GM12878 (cell line): ENCODE results near the gene MRPL36. TPM values are rescaled to one million over a fixed set of nuclear protein-coding genes. Genes with fewer than 3 reads are reported as not detected.

Experiments
- ATAC-seq: fragments of 200-7000 bp; cut with Tn5 transposase; 3 replicates; pipeline ENCODE4 v1.9.1; 2020; ENCODE audit warnings: mild to moderate bottlenecking, moderate library complexity
- BruUV-seq: library from RNA; stranded (reverse); fragments of 400-500 nt; replicated peaks from 2 replicates; lab custom pipeline; 2021; lab: Mats Ljungman, UMichigan
- CTCF ChIA-PET: fragments of 300-600 bp; sonication (Branson Sonifier 250); formaldehyde crosslinking; extraction: SDS; loops from one replicate; lab custom pipeline; 2021; ENCODE audit warnings: inconsistent platforms; lab: Yijun Ruan, JAX
- POLR2A ChIA-PET: fragments of 350-600 bp; formaldehyde crosslinking; extraction: SDS; loops from one replicate; lab custom pipeline; 2021; ENCODE audit warnings: inconsistent platforms; lab: Charles Lee
- RAD21 ChIA-PET: fragments of 300-600 bp; sonication (Branson Sonifier 250); formaldehyde crosslinking; loops from one replicate; lab custom pipeline; 2023; ENCODE audit warnings: antibody characterized with exemption; ENCODE audit not compliant: unreplicated experiment; lab: Charles Lee
- SMC1A ChIA-PET: fragments of 300-600 bp; sonication (Branson Sonifier 250); formaldehyde crosslinking; loops from one replicate; lab custom pipeline; 2023; ENCODE audit not compliant: unreplicated experiment, uncharacterized antibody; lab: Charles Lee
- DNase-seq: peaks from one replicate; pipeline ENCODE4 v3.0.0-alpha.2; 2011; ENCODE audit warnings: low read depth, low spot score
- FAIRE-seq: peaks from 3 replicates; lab custom pipeline; 2011; peaks lifted over from hg19 to GRCh38; lab: Jason Lieb, UNC
- H2AFZ ChIP-seq: 2 replicates; pipeline ENCODE4 v1.6.0; 2011; ENCODE audit warnings: low read depth, low read length, control low read depth; ENCODE audit not compliant: control insufficient read depth
- H3K27ac ChIP-seq: 2 replicates; pipeline ENCODE4 v1.5.1; 2011; ENCODE audit warnings: control low read depth; ENCODE audit not compliant: control insufficient read depth, insufficient read depth
- H3K27me3 ChIP-seq, 2 experiments: replicated peaks in 1 of 2; 2 replicates each; pipeline versions ENCODE4 v1.6.0 to v1.6.1; 2011; ENCODE audit warnings: low read length in 1 of 2; ENCODE audit not compliant: control insufficient read depth in 2 of 2, insufficient read depth in 2 of 2
- H3K36me3 ChIP-seq, 2 experiments: 2 replicates each; pipeline ENCODE4 v1.5.1; 2011; ENCODE audit warnings: low read length in 1 of 2; ENCODE audit not compliant: control insufficient read depth in 2 of 2, insufficient read depth in 2 of 2
- H3K4me1 ChIP-seq: 2 replicates; pipeline ENCODE4 v1.6.1; 2011; ENCODE audit warnings: mild to moderate bottlenecking, low read length, moderate library complexity, mixed read lengths; ENCODE audit not compliant: control insufficient read depth, insufficient read depth
- H3K4me2 ChIP-seq: 2 replicates; pipeline ENCODE4 v1.6.0; 2011; ENCODE audit warnings: control low read depth; ENCODE audit not compliant: control insufficient read depth, insufficient read depth
- H3K4me3 ChIP-seq: fragments of 200-600 bp; sonication (generic); 2 replicates; pipeline ENCODE4 v1.5.1; 2016
- H3K79me2 ChIP-seq: 2 replicates; pipeline ENCODE4 v1.6.0; 2011; ENCODE audit warnings: low read length; ENCODE audit not compliant: control insufficient read depth, insufficient read depth
- H3K9ac ChIP-seq: 2 replicates; pipeline ENCODE4 v1.8.0; 2011; ENCODE audit warnings: low read length, control low read depth, mixed read lengths; ENCODE audit not compliant: control insufficient read depth, insufficient read depth
- H3K9me3 ChIP-seq: replicated peaks from 3 replicates; pipeline ENCODE4 v1.5.1; 2011; ENCODE audit warnings: mild to moderate bottlenecking, low read length; ENCODE audit not compliant: control insufficient read depth, insufficient read depth
- H4K20me1 ChIP-seq: 2 replicates; pipeline ENCODE4 v1.6.0; 2011; ENCODE audit not compliant: control insufficient read depth, insufficient read depth
- BCLAF1 ChIP-seq: fragments of 450-650 bp; IDR thresholded peaks from 2 replicates; pipeline ENCODE4 v1.6.1; 2017; ENCODE audit warnings: antibody characterized with exemption, mild to moderate bottlenecking, moderate library complexity
- CREM ChIP-seq: IDR thresholded peaks from 2 replicates; pipeline ENCODE4 v1.6.1; 2014; ENCODE audit warnings: antibody characterized with exemption, low read depth
- CUX1 ChIP-seq: IDR thresholded peaks from 2 replicates; pipeline ENCODE4 v1.6.1; 2012; ENCODE audit warnings: improper control_type of control experiment, low read depth, low read length; ENCODE audit not compliant: insufficient replicate concordance
- FOXK2 ChIP-seq: fragments of 450-650 bp; IDR thresholded peaks from 2 replicates; pipeline ENCODE4 v1.6.1; 2017; ENCODE audit warnings: mild to moderate bottlenecking, moderate library complexity
- NRF1 ChIP-seq: conservative IDR thresholded peaks from 2 replicates; pipeline ENCODE4 v1.6.1; 2011; ENCODE audit warnings: mild to moderate bottlenecking, low read depth, low read length, improper control_type of control experiment
- SIX5 ChIP-seq: IDR thresholded peaks from 2 replicates; pipeline ENCODE4 v1.6.1; 2011; ENCODE audit warnings: mild to moderate bottlenecking, low read depth, low read length, moderate library complexity; ENCODE audit not compliant: severe bottlenecking
- SMAD1 ChIP-seq: fragments of 450-650 bp; IDR thresholded peaks from 2 replicates; pipeline ENCODE4 v1.6.1; 2018; ENCODE audit warnings: mild to moderate bottlenecking, low read depth; ENCODE audit not compliant: partially characterized antibody
- SMC3 ChIP-seq: IDR thresholded peaks from 2 replicates; pipeline ENCODE4 v1.6.1; 2011; ENCODE audit warnings: low read length, improper control_type of control experiment, borderline replicate concordance
- TARDBP ChIP-seq: IDR thresholded peaks from 2 replicates; pipeline ENCODE4 v1.6.1; 2016; ENCODE audit warnings: borderline replicate concordance
- ZNF207 ChIP-seq: fragments of 450-650 bp; IDR thresholded peaks from 2 replicates; pipeline ENCODE4 v1.6.1; 2014; ENCODE audit warnings: antibody characterized with exemption, mild to moderate bottlenecking, borderline replicate concordance
- WGBS: methylation state at CpG from one replicate; pipeline ENCODE4 v1.1.6; 2016; ENCODE audit warnings: low lambda C conversion rate; ENCODE audit not compliant: insufficient replicate concordance, insufficient coverage; ENCODE audit errors: missing lambda C conversion rate; 5-methylcytosine and 5-hydroxymethylcytosine counted together
- in situ Hi-C: fragments of 300-500 bp; cut with MboI; formaldehyde crosslinking; loops from 9 replicates; pipeline ENCODE4 v1.14.3; 2018; ENCODE audit warnings: mixed read lengths
- intact Hi-C: fragments of 100-400 bp; cut with micrococcal nuclease; formaldehyde crosslinking; loops from one replicate; pipeline ENCODE4 v1.14.2; 2022; ENCODE audit not compliant: unreplicated experiment
- polyA plus RNA-seq, 11 experiments: library from polyadenylated mRNA; depleted of rRNA in 4 of 11; unstranded in 6 of 11; stranded (reverse) in 5 of 11; fragments of >200 nt; fragmentation: Nextera tagmentation in 4 of 11; fragmentation: Illumina TruSeq in 1 of 11; extraction: Ambion mirVana in 4 of 11; extraction: Trizol in 1 of 11; gene quantifications; 1 replicate in 1 of 11; 2 replicates in 10 of 11; pipeline versions ENCODE4 v1.2.1 to v1.2.3, GENCODE V29; 2011 to 2016; ENCODE audit warnings: inconsistent platforms in 2 of 11, missing spikeins in 2 of 11, low read depth in 1 of 11
- total RNA-seq, 4 experiments: library from RNA; depleted of rRNA in 3 of 4; stranded (reverse); fragments of >200 nt in 3 of 4; fragmentation: Illumina TruSeq in 1 of 4; extraction: Trizol in 1 of 4; gene quantifications; 2 replicates each; pipeline versions ENCODE4 v1.2.1 to v1.2.3, GENCODE V29; 2013 to 2021

MRPL36 gene
- total and polyA plus RNA-seq, 10 of the 15 experiments (the other 5 are each of a cell fraction or from before 2014, with no cell fraction given), result 89.2 to 559 (median 152) TPM

GRCh38 chr5:1758574-1758973, 41.1 kb downstream of the MRPL36 start:
- ChIA-PET SMC1A (interaction anchor here (0.5 kb wide), 1 partner anchor 491 kb away, joined by 3 read pairs; no protein-coding TSS in a partner anchor), RAD21 (no interaction called here)
- Histone ChIP-seq H3K9ac (no peak overlapping the region), H3K4me1 (no peaks in the 10 kb centered on the region), H3K79me2 (no peaks in the 10 kb centered on the region), H3K9me3 (no peaks in the 10 kb centered on the region; the same call in 1 of the 3 replicates)
- in situ Hi-C loops, result no loop called here
- TF ChIP-seq NRF1 (no peak), FOXK2 (no peak), SIX5 (no peak)
- TF ChIP-seq, all 136 proteins: peak for 0
- 25% methylated on average over 3 of the region's 3 CpGs for WGBS
- ChIA-PET CTCF (interaction anchor here (1.6 kb wide), 1 partner anchor 20 kb away, joined by 4 read pairs; no protein-coding TSS in a partner anchor), POLR2A (interaction anchor here (0.5 to 0.7 kb wide), 2 partner anchors 45 to 206 kb away, joined by 4 read pairs; no protein-coding TSS in a partner anchor)
- no peak for ATAC-seq
- Histone ChIP-seq H4K20me1 (no peaks in the 10 kb centered on the region), H3K27me3 (no peaks in the 10 kb centered on the region; a peak in 1 of 4 replicates), H2AFZ (no peak overlapping the region), H3K36me3 (no peaks in the 10 kb centered on the region), H3K27ac (no peak overlapping the region), H3K4me3 (no peak overlapping the region), H3K4me2 (no peak overlapping the region)
- no peak for FAIRE-seq
- no TSS peak for BruUV-seq
- intact Hi-C loops, result no loop called here
- no peak for DNase-seq

- H2AFZ ChIP-seq, result no peak overlapping the region
- SMC1A ChIA-PET, result no interaction called here
- H3K4me3 ChIP-seq, result no peak overlapping the region
- in situ Hi-C loops (no loop called here), intact Hi-C loops (no loop called here)
- H4K20me1 ChIP-seq, result no peaks in the 10 kb centered on the region
- H3K27me3 ChIP-seq, result no peaks in the 10 kb centered on the region; a peak in 3 of 4 replicates
- no peaks in the 10 kb centered on the region; the same call in 1 of the 3 replicates for H3K9me3 ChIP-seq
- H3K36me3 ChIP-seq, result no peaks in the 10 kb centered on the region
- CTCF ChIA-PET, result no interaction called here
- H3K4me2 ChIP-seq, result no peak overlapping the region
- POLR2A ChIA-PET, result no interaction called here
- no peaks in the 10 kb centered on the region for H3K79me2 ChIP-seq
- no peak overlapping the region for H3K27ac ChIP-seq
- H3K9ac ChIP-seq, result no peak overlapping the region
- BruUV-seq, result no TSS peak
- ATAC-seq (no peak), FAIRE-seq (no peak), DNase-seq (no peak)
- WGBS, result 53% methylated on average over 10 of the region's 10 CpGs
- no peaks in the 10 kb centered on the region for H3K4me1 ChIP-seq
- RAD21 ChIA-PET, result no interaction called here
- TF ChIP-seq ZNF207 (no peak), CREM (no peak), CUX1 (no peak), SMC3 (no peak), SMAD1 (no peak), BCLAF1 (no peak), TARDBP (no peak)
These were observed 42.1 kb downstream of the MRPL36 start for GRCh38 chr5:1757511-1757910.
